ENCODE results near the gene SLC11A1.

DNA sequence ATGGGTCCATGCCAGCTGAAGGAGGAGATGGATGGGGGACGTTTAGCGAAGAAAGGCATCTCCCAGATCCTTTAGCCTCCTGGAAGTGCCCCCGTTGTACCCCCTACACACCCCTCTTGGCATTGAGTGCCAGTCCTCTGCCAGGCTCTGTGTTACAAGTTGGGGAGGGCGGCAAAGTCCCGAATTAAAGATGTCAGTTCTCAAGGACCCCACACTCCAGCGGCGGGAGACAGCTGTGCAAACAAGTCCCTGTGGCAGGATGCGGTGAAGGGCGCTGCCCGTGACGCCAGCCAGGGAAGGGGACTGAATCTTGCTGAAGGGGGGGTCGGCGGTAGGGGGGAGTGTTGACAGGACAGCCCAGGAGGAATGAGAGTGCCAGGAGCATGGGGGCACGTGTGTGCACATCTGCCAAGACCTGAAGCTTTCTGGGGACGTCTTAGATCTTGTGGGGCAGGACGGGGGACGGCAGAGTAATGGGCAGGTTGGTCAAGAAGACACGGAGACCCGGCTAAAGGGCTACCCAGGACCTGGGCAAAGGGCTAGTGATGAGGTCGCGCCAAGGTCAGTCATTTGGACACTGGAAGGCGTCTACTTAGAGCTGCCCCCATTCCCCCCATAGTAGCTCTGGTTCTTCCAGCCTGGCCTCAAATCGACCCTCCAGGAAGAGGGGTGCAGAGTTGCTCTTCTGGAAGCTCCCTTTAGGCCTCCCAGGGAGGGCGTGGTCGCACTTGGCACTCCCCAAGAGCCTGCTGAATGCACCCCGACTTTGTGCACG, 14.8 kb downstream of the SLC11A1 start:
- TF ChIP-seq ZNF274 (IDR thresholded peaks at IDR 0.05; ENCODE audit: low read depth, low read length) (no peak), YY1 (IDR thresholded peaks at IDR 0.05; ENCODE audit: insufficient read depth, insufficient read length) (no peak)
